HEK293 (cell line): ENCODE results near the gene RPGRIP1L.

ENCODE experiments used
- CTCF ChIA-PET: fragments of 350-600 bp; formaldehyde crosslinking; extraction: SDS; loops from one replicate; lab custom pipeline; 2021; ENCODE audit warnings: antibody characterized with exemption; lab: Yijun Ruan, JAX
- POLR2A ChIA-PET: fragments of 300-600 bp; formaldehyde crosslinking; extraction: SDS; loops from one replicate; lab custom pipeline; 2020; ENCODE audit warnings: antibody characterized with exemption, inconsistent platforms; lab: Yijun Ruan, JAX
- H3K27ac ChIP-seq: fragments of 200-500 bp; sonication (Bioruptor generic); 2 replicates; pipeline ENCODE4 v1.5.1; 2014; ENCODE audit warnings: low read depth, low read length, control low read depth, inconsistent platforms; ENCODE audit errors: extremely low read depth
- H3K36me3 ChIP-seq, 2 experiments: fragments of 200-500 bp in 1 of 2; sonication (Bioruptor generic) in 1 of 2; 1 replicate in 1 of 2; 2 replicates in 1 of 2; pipeline ENCODE4 v1.5.1; 2014 to 2017; ENCODE audit warnings: inconsistent platforms in 2 of 2, low read length in 2 of 2; ENCODE audit not compliant: control insufficient read depth in 2 of 2, insufficient read depth in 1 of 2
- H3K4me1 ChIP-seq: fragments of 200-500 bp; sonication (Bioruptor generic); 2 replicates; pipeline ENCODE4 v1.5.1; 2014; ENCODE audit warnings: mild to moderate bottlenecking, low read length, inconsistent platforms; ENCODE audit not compliant: control insufficient read depth, insufficient read depth
- H3K4me3 ChIP-seq: 2 replicates; pipeline ENCODE4 v1.5.1; 2011; ENCODE audit warnings: low read depth, mild to moderate bottlenecking, control low read depth, low read length, moderate library complexity
- H3K9me3 ChIP-seq: fragments of 200-500 bp; sonication (Bioruptor generic); 2 replicates; pipeline ENCODE4 v1.5.1; 2014; ENCODE audit warnings: low read depth, low read length, inconsistent platforms; ENCODE audit not compliant: control insufficient read depth, insufficient read depth
- AEBP2 ChIP-seq: fragments of 450-650 bp; formaldehyde crosslinking; IDR thresholded peaks from 2 replicates; pipeline ENCODE4 v1.5.1; 2016; ENCODE audit warnings: missing biosample characterization, missing genetic modification characterization, borderline replicate concordance
- KLF10 ChIP-seq: fragments of 450-650 bp; IDR thresholded peaks from 2 replicates; pipeline ENCODE4 v1.5.1; 2018; ENCODE audit warnings: missing biosample characterization, mild to moderate bottlenecking, missing genetic modification characterization
- MEIS1 ChIP-seq: sonication (generic); formaldehyde crosslinking; IDR thresholded peaks from 2 replicates; pipeline ENCODE4 v1.8.1; 2022; ENCODE audit warnings: missing genetic modification reagents, mild to moderate bottlenecking, borderline replicate concordance
- PRDM6 ChIP-seq: fragments of 450-650 bp; formaldehyde crosslinking; IDR thresholded peaks from 2 replicates; pipeline ENCODE4 v1.5.1; 2017; ENCODE audit warnings: missing biosample characterization, missing genetic modification characterization
- ZBTB49 ChIP-seq: fragments of 450-650 bp; formaldehyde crosslinking; IDR thresholded peaks from 2 replicates; pipeline ENCODE4 v1.5.1; 2016; ENCODE audit warnings: missing biosample characterization, missing genetic modification characterization, low read depth
- ZNF133 ChIP-seq: fragments of 450-650 bp; formaldehyde crosslinking; IDR thresholded peaks from 2 replicates; pipeline ENCODE4 v1.5.1; 2016; ENCODE audit warnings: missing biosample characterization, missing genetic modification characterization
- ZNF148 ChIP-seq: fragments of 450-650 bp; formaldehyde crosslinking; IDR thresholded peaks from 2 replicates; pipeline ENCODE4 v1.5.0; 2017; ENCODE audit warnings: missing biosample characterization, missing genetic modification characterization, borderline replicate concordance
- ZNF169 ChIP-seq: fragments of 450-650 bp; formaldehyde crosslinking; IDR thresholded peaks from 2 replicates; pipeline ENCODE4 v1.5.1; 2016; ENCODE audit warnings: missing biosample characterization, missing genetic modification characterization
- ZNF211 ChIP-seq: fragments of 450-650 bp; formaldehyde crosslinking; IDR thresholded peaks from 2 replicates; pipeline ENCODE4 v1.5.1; 2016; ENCODE audit warnings: low read depth, missing biosample characterization, missing genetic modification characterization
- ZNF335 ChIP-seq: fragments of 450-650 bp; formaldehyde crosslinking; conservative IDR thresholded peaks from 2 replicates; pipeline ENCODE4 v1.5.1; 2016; ENCODE audit warnings: missing biosample characterization, missing genetic modification characterization
- ZNF354C ChIP-seq: fragments of 450-650 bp; formaldehyde crosslinking; IDR thresholded peaks from 2 replicates; pipeline ENCODE4 v1.5.1; 2016; ENCODE audit warnings: missing biosample characterization, missing genetic modification characterization, low read depth, borderline replicate concordance
- ZNF362 ChIP-seq: fragments of 450-650 bp; formaldehyde crosslinking; IDR thresholded peaks from 2 replicates; pipeline ENCODE4 v1.5.1; 2016; ENCODE audit warnings: missing biosample characterization, missing genetic modification characterization
- ZNF366 ChIP-seq: fragments of 450-650 bp; formaldehyde crosslinking; conservative IDR thresholded peaks from 2 replicates; pipeline ENCODE4 v1.5.1; 2016; ENCODE audit warnings: missing biosample characterization, missing genetic modification characterization
- ZNF426 ChIP-seq: fragments of 450-650 bp; formaldehyde crosslinking; IDR thresholded peaks from 2 replicates; pipeline ENCODE4 v1.5.1; 2017; ENCODE audit warnings: missing biosample characterization, missing genetic modification characterization, mild to moderate bottlenecking, inconsistent platforms, moderate library complexity
- ZNF449 ChIP-seq: fragments of 450-650 bp; formaldehyde crosslinking; IDR thresholded peaks from 2 replicates; pipeline ENCODE4 v1.5.1; 2017; ENCODE audit warnings: missing biosample characterization, mild to moderate bottlenecking, missing genetic modification characterization, moderate library complexity
- ZNF501 ChIP-seq: fragments of 450-650 bp; formaldehyde crosslinking; IDR thresholded peaks from 2 replicates; pipeline ENCODE4 v1.5.1; 2016; ENCODE audit warnings: missing biosample characterization, missing genetic modification characterization
- ZNF510 ChIP-seq: fragments of 450-650 bp; formaldehyde crosslinking; IDR thresholded peaks from 2 replicates; pipeline ENCODE4 v1.5.1; 2018; ENCODE audit warnings: mild to moderate bottlenecking, missing genetic modification characterization, missing biosample characterization; ENCODE audit not compliant: insufficient replicate concordance
- ZNF548 ChIP-seq: fragments of 450-650 bp; formaldehyde crosslinking; IDR thresholded peaks from 2 replicates; pipeline ENCODE4 v1.5.1; 2016; ENCODE audit warnings: missing biosample characterization, missing genetic modification characterization
- ZNF555 ChIP-seq: fragments of 450-650 bp; formaldehyde crosslinking; conservative IDR thresholded peaks from 2 replicates; pipeline ENCODE4 v1.5.1; 2017; ENCODE audit warnings: missing biosample characterization, mild to moderate bottlenecking, missing genetic modification characterization, inconsistent platforms
- ZNF571 ChIP-seq: fragments of 450-650 bp; formaldehyde crosslinking; IDR thresholded peaks from 2 replicates; pipeline ENCODE4 v1.5.0; 2017; ENCODE audit warnings: missing biosample characterization, missing genetic modification characterization
- ZNF624 ChIP-seq: fragments of 450-650 bp; formaldehyde crosslinking; IDR thresholded peaks from 2 replicates; pipeline ENCODE4 v1.5.1; 2017; ENCODE audit warnings: missing biosample characterization, missing genetic modification characterization
- ZNF692 ChIP-seq: fragments of 450-650 bp; formaldehyde crosslinking; IDR thresholded peaks from 2 replicates; pipeline ENCODE4 v1.5.1; 2016; ENCODE audit warnings: missing biosample characterization, missing genetic modification characterization
- ZNF707 ChIP-seq: fragments of 450-650 bp; formaldehyde crosslinking; IDR thresholded peaks from 2 replicates; pipeline ENCODE4 v1.5.1; 2016; ENCODE audit warnings: missing biosample characterization, missing genetic modification characterization
- ZSCAN23 ChIP-seq: fragments of 450-650 bp; formaldehyde crosslinking; IDR thresholded peaks from 2 replicates; pipeline ENCODE4 v1.5.1; 2016; ENCODE audit warnings: missing biosample characterization, missing genetic modification characterization

The RPGRIP1L gene

GRCh38 chr16:53629151-53629550, 74.5 kb downstream of the RPGRIP1L start (continued):
- TF ChIP-seq ZNF449 (tag by site-specific recombination), result no peak
- no peak for TF ChIP-seq ZNF707
- TF ChIP-seq KLF10 (tag by site-specific recombination), result no peak
- no peak for TF ChIP-seq ZNF510 (tag by site-specific recombination)
- TF ChIP-seq ZNF148 (tag by site-specific recombination), result no peak
- TF ChIP-seq PRDM6 (tag by site-specific recombination), result no peak
- TF ChIP-seq MEIS1 (CRISPR knock-in tag), result no peak
- no peak for TF ChIP-seq ZNF555
- TF ChIP-seq ZBTB49 (tag by site-specific recombination), result no peak
- TF ChIP-seq ZNF133, result no peak
- TF ChIP-seq ZNF692 (tag by site-specific recombination), result no peak
- no peak for TF ChIP-seq ZNF169 (tag by site-specific recombination)
- TF ChIP-seq ZNF211, result no peak
- TF ChIP-seq, all 188 proteins: peak for 0

GRCh38 chr16:53626811-53627210, 76.8 kb downstream of the RPGRIP1L start:
- Histone ChIP-seq H3K4me3 (no peak overlapping the region), H3K4me1 (no peaks in the 10 kb centered on the region), H3K9me3 (no peaks in the 10 kb centered on the region), H3K27ac (no peak overlapping the region), H3K36me3 (peaks cover 0 to 3% of the 10 kb centered on the region in 2 experiments; a peak in 1 of 3 replicates)
- no peak for TF ChIP-seq ZNF548 (tag by site-specific recombination)
- TF ChIP-seq ZNF354C (tag by site-specific recombination), result no peak
- no peak for TF ChIP-seq ZNF366
- TF ChIP-seq AEBP2 (tag by site-specific recombination), result no peak
- TF ChIP-seq ZSCAN23 (tag by site-specific recombination), result no peak
- no peak for TF ChIP-seq ZNF571 (tag by site-specific recombination)
- no peak for TF ChIP-seq ZNF362 (tag by site-specific recombination)
- TF ChIP-seq ZNF707, result no peak
- TF ChIP-seq ZNF335 (tag by site-specific recombination), result no peak
- TF ChIP-seq ZNF624, result no peak
- no peak for TF ChIP-seq ZNF501 (tag by site-specific recombination)
- TF ChIP-seq ZNF426 (tag by site-specific recombination), result no peak
- POLR2A ChIA-PET, result no interaction called here
- CTCF ChIA-PET, result no interaction called here
